HG03139 (cell line): ENCODE data around the gene SFMBT1.

Experiments
- ATAC-seq: cut with Tn5 transposase; IDR thresholded peaks from one replicate; pipeline ENCODE4 v1.9.1; 2021; ENCODE audit not compliant: unreplicated experiment

SFMBT1 gene

DNA sequence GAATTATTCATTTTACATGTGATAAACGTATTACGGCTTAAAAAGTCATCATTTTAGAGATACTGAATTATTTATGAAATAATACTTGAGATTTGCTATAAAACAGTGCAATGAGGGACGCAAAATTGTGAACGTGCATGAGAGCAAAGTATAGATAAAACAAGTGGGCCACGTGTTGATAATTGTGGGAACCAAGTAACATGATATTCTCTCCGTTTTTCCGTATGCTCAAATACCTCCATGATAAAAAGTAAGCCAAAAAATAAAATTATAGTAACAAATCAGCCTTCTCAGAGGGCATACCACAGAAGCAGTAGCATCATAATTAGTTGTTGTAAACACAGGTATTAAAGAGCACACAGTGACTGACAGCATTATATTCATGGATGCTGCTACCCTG, 42.6 kb downstream of the SFMBT1 start:
- no peak for ATAC-seq

DNA sequence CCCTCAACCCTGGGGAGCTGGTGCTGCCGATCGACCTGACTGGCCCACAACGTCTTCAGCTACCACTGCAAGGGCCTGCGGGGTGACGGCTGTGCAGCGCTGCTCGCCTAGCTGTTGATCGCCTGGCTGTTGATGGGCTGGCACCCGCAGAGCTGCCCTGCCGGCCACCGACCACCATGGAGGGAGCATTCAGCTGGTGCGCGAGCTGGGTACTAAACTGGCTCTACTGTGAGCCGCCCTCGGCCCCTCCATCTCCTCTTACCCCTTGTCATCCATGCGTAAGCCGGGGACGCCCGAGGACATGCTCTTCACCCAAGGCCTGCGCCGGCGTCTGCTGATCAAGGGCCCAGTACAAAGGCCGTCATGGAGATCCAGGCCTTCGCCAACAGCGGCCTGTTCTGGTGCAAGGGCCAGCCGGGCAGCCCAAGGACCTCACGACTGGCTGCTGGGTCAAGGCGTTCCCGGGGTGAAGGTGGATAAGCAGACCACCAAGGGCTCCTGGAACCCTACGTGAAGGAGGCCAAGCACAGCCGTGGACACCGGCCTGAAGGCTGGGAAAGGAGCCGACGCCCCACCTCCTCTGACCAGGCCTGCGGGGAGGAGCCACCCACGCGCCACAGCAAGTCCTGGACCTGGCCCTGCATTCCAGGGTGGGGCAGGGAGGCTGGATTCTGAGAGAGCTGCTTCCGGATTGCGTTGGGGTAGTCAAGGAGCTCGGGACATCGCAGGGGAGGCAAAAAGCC, 46.9 kb downstream of the SFMBT1 start:
- no peak for ATAC-seq

DNA sequence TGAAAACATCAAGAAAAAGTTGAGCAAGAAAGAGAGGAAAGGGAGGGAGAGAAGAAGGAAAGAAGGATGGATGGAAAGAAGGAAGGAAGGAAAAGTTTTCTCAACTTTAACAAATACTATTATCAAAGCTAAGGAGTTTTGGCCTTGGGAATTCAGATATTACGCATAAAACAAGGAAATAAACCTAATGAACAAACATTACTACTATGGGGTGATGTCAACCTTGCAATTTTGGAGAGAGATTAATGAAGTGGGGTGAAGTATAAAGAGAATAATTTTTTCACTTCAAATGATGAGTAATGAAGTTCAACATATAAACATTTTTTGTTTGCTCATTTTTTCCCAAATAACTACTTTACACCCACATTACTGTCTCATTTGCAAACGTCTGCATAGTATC, 55.2 kb downstream of the SFMBT1 start:
- ATAC-seq, result no peak

DNA sequence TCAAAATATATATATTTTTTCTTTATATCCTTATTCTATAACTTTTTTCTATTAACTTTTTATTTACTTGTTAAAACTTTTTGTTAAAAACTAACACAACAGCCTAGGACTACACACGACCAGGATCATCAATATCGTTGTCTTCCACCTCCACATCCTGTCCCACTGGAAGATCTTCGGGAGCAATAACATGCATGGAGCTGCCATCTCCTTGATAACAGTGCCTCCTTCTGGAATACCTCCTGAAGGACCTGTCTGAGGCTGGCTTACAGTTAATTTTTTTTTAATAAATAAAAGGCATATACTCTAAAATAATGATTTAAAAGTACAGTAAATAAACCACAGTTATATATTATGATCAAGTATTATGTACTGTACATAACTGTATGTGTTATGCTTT, 58.9 kb downstream of the SFMBT1 start:
- ATAC-seq, result no peak

DNA sequence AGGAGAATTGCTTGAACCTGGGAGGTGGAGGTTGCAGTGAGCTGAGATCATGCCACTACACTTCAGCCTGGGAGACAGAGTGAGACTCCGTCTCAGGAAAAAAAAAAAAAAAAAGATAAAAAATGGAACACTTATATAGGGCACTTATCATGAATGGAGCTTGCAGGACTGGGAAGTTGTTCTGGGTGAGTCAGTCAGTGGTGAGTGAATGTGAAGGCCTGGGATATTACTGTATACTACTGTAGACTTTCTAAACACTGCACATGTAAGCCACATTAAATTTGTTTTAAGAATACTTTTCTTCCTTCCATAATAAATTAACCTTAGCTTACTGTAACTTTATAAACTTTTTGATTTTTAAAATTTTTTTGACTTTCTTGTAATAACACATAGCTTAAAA, 59.8 kb downstream of the SFMBT1 start:
- ATAC-seq, result no peak

DNA sequence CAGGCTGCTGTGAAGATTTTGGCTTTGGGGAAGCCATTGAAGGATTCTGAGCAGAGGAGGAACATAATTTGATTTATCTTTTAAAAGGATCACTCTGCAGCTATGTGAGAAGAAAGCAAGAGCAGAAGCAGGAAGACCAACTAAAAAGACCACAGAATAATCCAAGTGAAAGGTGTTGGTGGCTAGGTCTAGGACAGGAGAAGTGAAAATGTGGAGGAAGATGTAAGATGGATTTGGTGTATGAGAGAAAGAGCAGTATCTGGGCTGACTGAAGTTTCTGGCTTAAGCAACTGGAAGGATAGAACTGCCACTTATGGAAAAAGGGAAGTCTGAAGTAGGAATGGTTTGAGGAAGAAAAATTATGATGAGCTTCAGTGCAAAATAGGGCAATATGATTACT, 62.0 kb downstream of the SFMBT1 start:
- no peak for ATAC-seq

DNA sequence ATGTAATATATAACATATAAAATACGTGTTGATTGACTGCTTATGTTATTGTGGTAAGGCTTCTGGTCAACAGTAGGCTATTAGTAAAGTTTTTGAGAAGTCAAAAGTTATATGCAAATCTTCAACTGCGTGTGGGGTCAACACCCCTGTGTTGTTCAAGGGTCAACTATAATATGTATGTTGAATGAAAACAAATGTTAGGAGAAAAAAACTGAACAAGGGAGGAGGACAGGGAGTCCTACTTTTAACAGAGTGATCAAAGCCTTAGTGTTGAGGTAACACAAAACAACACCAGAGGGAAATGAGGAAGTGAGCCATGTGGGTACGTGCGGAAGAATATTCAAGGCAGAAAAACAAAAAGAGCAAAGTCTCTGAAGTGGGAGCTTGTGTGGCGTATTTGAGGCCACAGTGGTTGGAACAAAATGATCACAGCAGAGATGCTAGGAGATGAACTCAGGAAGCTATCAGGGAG, 62.5 kb downstream of the SFMBT1 start:
- peak; percentile 84 for ATAC-seq

DNA sequence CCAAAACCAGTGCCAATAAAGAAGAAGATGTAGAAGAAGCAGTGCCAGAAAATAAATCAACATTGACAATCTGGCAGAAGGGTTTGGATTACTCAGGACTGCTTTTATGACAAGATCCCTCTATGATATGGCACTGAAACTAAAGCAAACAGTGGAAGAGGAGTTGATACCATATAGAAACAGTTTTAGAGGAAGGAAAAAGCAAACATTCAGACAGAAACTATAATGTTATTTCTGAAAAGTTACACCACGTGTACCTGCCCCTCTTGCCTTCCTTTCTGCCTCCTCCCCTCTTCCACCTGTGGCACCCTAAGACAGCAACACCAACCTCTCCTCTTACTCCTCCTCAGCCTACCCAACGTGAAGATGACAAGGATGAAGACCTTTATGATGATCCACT, 63.0 kb downstream of the SFMBT1 start:
- ATAC-seq, result peak; percentile 15

DNA sequence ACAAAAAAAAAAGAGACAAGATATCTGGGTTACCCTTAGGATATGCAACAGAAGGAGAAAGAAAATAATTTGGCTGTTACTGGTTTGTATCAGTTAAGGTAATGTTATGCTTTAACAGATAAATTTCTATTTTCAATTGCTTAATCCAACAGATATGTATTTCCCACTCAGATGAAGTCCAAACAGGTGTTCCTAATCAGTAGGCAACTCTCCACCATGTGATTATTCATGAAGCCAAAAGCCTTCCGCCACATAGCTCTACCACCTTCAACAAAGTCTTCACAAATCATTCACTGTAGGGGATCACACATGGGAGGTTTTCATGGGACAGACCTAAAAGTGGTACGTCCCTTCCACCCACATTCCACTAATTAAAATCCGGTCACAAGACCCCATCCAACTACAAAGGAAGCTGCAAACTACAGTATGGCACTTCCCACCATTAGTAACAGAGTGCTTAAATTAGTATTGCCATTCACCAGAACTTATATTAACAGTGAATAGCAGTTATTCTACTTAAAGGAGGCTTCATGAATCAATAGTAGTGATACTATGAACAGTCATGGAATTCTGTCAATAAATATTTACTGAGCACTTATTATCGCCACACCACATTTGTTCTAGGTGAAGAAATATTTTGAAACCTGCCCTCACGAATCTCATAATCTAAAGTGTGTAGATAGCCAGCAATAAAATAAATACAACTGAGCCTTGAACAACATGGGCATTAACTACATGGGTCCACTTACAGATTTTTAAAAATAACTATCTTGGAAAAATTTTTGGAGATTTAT, 66.5 kb downstream of the SFMBT1 start:
- ATAC-seq, result no peak

DNA sequence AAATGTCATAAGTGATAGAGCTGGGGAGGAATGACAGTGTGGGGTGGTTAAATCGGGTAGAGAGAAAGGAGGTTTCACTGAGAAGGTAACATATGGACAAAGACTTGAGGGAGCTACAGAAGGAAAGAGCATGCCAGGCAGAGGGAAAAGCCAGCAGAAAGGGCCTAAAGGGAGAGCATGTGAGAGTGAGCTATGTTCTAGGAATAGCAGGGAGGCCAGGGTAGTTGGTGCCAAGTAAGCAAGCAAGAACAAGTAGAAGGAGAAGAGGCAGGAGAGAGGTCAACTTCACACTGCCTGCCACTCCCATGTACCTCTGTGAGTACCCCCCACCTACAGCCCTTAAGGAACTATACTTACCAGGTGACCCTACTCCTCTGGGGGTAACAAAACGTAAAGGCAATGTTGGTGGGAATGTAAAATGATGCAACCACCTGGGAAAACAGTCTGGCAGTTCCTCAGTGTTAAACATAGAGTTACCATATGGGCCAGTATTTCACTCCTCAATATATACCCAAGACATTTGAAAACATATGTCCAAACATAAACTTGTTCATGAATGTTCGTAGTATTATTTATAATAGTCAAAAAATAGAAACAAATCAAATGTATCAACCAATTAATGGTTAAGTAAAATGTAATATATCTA, 67.6 kb downstream of the SFMBT1 start:
- ATAC-seq, result no peak

DNA sequence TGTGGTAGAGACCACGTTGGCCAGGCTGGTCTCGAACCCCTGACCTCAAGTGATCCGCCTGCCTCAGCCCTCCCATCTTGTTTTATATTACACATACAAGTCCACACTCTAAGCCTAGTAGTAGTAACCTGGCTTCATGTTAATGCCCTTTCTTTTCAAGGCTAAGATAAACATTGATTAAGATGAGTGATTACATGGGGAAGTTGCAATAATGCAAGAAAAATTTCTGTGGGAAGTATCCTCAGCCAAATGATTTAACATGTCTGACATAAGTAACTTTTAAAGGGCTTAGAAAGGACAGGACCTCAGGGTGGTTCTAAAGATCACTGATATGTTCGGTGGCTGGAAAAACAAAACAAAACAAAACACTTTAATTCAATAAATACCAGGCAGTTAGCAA, 72.1 kb downstream of the SFMBT1 start:
- ATAC-seq, result no peak

DNA sequence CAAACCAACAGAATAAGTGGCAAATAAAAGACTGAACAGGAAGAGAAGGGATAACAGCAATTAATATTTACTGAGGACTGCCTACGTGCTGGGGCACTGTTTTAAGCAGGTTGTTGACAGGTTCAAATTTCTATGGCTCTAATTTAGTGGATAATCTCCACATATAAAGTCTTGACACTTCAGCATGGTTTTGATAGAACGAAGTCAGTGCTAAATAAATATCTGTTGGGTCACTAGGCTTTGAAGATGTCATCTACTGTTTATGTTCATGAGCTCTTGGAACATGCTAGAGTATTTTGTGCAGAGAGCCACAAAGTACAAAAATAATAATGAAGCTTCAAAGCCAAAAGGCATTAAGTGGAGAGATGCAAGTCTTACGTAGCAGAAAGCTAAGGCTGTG, 74.0 kb downstream of the SFMBT1 start:
- ATAC-seq, result no peak

DNA sequence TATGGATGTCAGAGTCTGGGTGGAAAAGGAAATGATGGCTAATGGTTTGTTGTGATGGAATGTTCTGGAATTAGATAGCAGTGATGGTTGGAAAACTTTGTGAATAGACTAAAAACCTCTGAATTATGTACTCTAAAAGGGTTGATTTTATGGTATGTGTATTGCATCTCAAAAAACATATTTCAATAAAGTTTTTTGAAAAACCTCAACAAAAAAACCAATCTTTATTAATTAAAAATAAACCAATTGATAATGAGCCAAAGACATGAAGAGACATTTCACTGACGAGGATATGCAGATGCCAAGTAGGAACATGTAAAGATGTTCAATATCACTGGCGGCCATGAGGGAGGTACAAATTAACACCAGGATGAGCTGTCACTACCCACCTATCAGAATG, 78.5 kb downstream of the SFMBT1 start:
- ATAC-seq, result no peak

DNA sequence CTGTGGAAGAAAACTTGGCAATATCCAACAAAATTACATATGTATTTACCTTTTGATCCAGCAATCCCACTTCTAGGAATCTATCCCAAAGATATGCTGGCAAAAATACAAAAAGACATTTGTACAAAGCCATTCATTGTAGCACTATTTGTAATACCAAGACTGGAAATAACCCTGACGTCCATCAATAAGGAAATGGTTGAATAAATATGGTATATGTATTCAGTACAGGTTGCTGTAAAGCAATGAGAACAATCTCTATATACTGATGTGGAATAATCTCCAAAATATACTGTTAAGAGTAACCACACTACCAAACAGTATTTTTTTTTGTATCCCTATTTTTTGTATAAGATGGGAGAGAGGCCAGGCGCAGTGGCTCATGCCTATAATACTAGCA, 83.7 kb downstream of the SFMBT1 start:
- no peak for ATAC-seq

DNA sequence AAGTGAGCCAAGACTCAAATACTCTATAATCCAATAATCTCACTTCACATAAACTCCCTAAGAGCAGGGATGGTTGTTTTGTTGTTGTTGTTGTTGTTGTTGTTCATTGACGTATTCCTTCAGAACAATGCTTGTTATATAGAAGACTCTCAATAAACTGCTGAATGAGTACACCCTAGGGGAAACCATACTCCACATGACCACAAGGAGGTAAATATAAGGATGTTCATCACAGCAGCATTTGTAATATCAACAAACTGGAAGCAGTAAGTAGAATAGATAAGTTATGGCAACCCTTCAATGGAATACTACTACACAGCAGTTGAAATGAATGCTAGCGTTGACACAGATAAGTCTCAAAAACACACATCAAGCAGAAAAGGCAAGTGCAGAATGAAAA, 86.1 kb downstream of the SFMBT1 start:
- no peak for ATAC-seq

DNA sequence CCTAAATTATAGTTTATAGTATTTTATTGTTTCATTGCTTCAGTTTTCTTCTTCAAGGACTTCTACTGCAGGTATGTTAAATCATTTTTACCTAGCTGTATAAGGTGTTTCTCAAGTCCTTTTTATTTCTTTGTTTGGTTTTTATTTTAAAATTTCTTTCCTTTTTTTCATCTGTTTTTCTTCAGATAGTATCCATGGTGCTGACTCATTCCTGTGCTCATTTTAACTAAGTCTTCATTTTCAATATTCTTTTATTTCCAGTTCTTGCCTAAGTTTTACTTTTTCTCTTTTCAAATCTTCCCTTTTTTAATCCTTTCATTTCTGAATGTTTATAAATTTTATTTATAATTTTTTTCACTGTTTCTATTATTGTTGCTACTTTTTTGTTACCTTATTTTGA, 106.3 kb downstream of the SFMBT1 start:
- ATAC-seq, result no peak

DNA sequence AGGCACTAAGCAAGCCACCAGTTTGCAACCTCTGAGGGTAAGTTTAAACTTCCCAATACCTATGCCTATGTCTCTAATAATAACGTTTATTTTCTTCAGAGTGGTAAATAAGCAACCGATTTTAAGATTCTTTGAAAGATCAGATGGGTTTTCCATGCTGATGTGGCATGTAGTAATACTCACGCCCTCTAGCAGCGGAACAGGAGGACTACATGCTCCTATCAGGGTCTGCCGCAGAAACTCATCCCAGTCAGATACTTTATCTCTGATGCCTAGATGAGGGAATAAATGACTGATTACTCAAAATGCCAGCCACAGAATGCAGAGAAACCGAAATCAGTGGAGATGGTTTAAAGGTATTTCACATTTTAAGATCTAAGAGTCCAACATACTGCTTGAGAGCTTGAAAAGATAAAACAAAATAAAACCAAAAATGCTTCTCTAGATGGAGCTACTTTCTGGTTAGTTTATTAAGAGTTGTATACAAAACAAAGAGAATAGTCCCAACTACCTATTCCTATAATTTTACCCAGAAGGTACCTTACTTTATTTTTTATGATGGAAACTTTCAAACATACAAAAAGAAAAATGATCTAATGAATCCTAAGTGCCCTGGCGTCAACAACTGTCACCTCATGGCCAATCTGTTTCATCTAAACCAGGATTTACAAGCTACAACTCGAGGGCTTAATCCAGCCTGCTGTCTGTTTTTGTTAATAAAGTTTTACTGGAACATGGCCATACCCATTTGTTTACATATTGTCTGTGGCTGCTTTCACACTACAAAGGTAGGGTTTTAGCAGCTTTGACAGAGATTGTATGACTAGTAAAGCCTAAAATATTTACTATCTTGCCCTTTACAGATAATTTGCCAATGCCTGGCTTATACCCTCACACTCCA, 111.0 kb downstream of the SFMBT1 start:
- peak; percentile 76 for ATAC-seq

DNA sequence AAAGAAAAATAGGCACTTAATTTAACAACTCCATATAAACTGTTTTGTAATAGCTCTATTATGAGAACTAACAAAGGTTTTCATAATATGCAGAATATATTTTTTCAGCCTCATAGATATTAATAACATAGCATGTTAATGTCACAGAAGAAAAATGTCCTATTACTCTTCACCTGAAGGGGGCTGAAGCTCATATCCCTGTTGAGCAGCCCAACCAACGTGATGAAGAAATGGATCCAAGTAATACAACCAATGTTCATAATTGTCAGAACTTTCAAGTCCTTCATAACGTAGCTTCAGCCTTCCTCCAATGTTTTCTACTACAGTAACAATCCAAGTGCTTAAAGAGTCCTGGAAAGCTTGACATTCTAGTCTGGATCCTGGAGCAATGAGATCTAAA, 114.0 kb downstream of the SFMBT1 start:
- ATAC-seq, result no peak

DNA sequence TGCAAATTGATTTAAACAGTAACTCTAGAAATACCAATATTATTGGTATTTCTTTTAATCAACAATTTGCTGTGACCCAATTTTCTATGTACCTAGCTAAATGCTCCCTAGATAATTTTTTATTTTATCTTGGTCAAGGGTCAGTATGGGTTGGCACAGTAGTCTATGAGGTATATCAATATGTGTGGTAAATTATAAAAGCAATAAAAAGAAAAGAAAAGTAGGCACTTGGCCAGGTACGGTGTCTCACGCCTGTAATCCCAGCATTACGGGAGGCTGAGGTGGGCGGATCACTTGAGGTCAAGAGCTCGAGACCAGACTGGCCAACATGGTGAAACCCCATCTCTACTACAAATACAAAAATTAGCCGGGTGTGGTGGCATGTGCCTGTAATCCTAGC, 114.5 kb downstream of the SFMBT1 start:
- no peak for ATAC-seq

DNA sequence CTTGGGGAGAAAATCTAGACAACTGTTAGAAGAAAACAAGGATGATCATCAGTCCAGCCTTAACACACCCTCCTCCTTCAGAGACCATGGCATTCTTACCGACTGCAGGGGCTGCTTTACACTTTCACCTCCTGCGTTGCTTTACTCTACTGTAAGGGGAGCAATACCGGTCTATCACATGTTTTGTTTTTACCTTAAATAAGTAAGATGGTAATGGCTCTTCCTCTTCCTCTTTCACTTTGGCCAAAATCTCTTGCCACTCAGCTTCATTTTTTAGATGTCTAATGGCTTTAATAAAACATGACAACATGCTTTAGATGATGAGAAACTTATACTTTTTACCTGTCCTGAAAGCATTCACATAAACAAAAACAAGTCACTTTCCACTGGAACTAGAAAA, 115.1 kb downstream of the SFMBT1 start:
- ATAC-seq, result no peak

DNA sequence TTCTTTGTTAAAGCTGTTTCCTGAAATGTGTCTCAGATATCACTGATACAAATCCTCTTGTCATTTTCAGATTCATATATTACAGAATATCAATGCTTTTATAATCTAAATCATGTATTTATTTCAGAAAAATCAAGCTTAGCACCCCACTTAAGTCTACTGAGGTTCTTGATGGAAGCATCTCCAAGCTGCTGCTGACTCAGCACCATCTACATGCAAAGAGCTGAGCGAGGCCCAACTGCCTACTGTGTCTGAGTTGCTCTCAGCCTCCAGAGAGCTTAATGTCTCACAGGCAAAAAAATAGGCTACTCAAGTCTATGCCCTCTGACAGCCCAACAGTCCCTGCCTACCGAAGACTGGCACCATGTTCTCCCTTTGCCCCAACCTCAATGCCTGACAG, 119.3 kb downstream of the SFMBT1 start:
- ATAC-seq, result no peak
